Measurements from ENCODE around the gene ELMOD2.

DNA sequence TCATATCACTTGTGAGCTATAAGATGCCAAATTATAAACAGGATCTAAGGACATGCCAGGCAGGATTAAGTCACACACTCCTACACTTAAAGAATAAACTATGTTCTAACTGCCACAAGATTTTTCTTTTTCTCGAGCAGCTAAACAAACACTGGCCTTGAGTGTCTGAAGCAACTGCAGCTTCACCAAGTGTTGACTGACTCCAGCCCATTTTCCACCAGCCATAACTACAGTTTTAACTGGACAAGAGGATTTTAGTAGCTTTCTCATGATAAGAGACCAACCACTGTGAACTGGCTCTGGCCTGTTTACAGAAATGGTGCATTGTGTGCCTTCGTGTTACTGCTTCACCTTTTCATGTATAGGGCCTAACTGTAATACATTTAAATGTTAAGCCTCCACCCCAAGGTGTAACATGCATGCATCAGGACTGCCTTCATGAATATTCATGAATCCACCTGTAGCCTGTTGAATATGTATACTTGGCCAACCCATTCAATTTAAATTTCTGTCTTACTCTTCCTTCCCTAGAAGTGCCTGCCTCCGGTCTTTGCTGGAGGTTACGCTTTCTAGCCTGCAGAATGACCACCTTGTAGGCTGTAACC is 34.0 kb downstream of the ELMOD2 start:
- TF ChIP-seq POLR2AphosphoS5 (IDR thresholded peaks at IDR 0.05; ENCODE audit: low read depth, low read length) (no peak), POLR2A (IDR thresholded peaks at IDR 0.05; ENCODE audit: low read depth, low read length) (no peak)
